HepG2 (cell line): ENCODE measurements around the gene PLP1. TPM values are rescaled to one million over a fixed set of nuclear protein-coding genes. Genes with fewer than 3 reads are reported as not detected.

Source experiments
- ATAC-seq: fragments of 200-7000 bp; cut with Tn5 transposase; 3 replicates; pipeline ENCODE4 v1.9.1; 2020; ENCODE audit warnings: mild to moderate bottlenecking, moderate library complexity
- BruUV-seq: library from RNA; stranded (reverse); fragments of 400-500 nt; replicated peaks from 2 replicates; lab custom pipeline; 2021; lab: Mats Ljungman, UMichigan
- CTCF ChIA-PET: fragments of 300-600 bp; formaldehyde crosslinking; extraction: SDS; loops from one replicate; lab custom pipeline; 2021; ENCODE audit warnings: low total read pairs, inconsistent platforms, low intra/inter-chr PET ratio; lab: Yijun Ruan, JAX
- POLR2A ChIA-PET: fragments of 350-600 bp; sonication (Branson Sonifier 250); formaldehyde crosslinking; loops from one replicate; lab custom pipeline; 2020; ENCODE audit warnings: antibody characterized with exemption, inconsistent platforms; lab: Yijun Ruan, JAX
- DNase-seq: peaks from one replicate; pipeline ENCODE4 v3.0.0-alpha.2; 2015; ENCODE audit warnings: low spot score
- FAIRE-seq: peaks from 3 replicates; lab custom pipeline; 2011; peaks lifted over from hg19 to GRCh38; lab: Jason Lieb, UNC
- H2AFZ ChIP-seq: one replicate; pipeline ENCODE4 v1.6.1; 2011; ENCODE audit warnings: low read length, inconsistent platforms
- H3K27ac ChIP-seq: fragments of 300-600 bp; 3 replicates; pipeline ENCODE4 v1.8.0; 2011; ENCODE audit warnings: mixed run types, mild to moderate bottlenecking, mixed read lengths, low read length, inconsistent platforms; ENCODE audit not compliant: insufficient read depth; ENCODE audit errors: extremely low read length
- H3K27me3 ChIP-seq, 2 experiments: fragments of 200-600 bp in 1 of 2; 2 replicates in 1 of 2; 3 replicates in 1 of 2; pipeline versions ENCODE4 v1.6.0 to v1.8.0; 2011; ENCODE audit warnings: low read length in 2 of 2, mild to moderate bottlenecking in 2 of 2, moderate library complexity in 2 of 2, inconsistent platforms in 1 of 2; ENCODE audit not compliant: insufficient read depth in 2 of 2, control insufficient read depth in 1 of 2
- H3K36me3 ChIP-seq, 2 experiments: fragments of 200-600 bp in 1 of 2; replicated peaks in 1 of 2; 2 replicates in 1 of 2; 3 replicates in 1 of 2; pipeline versions ENCODE4 v1.5.1 to v1.8.0; 2011; ENCODE audit warnings: low read length in 2 of 2, inconsistent platforms in 1 of 2; ENCODE audit not compliant: insufficient read depth in 2 of 2, control insufficient read depth in 1 of 2
- H3K4me1 ChIP-seq: 2 replicates; pipeline ENCODE4 v1.5.1; 2012; ENCODE audit warnings: low read length, inconsistent platforms; ENCODE audit not compliant: insufficient read depth
- H3K4me2 ChIP-seq: 2 replicates; pipeline ENCODE4 v1.6.0; 2011; ENCODE audit warnings: low read depth, low read length, inconsistent platforms
- H3K4me3 ChIP-seq, 3 experiments: fragments of 200-600 bp in 1 of 3; sonication (generic), shearing (Covaris generic) in 1 of 3; replicated peaks in 1 of 3; 2 replicates each; pipeline ENCODE4 v1.5.1; 2011 to 2016; ENCODE audit warnings: low read length in 3 of 3, inconsistent platforms in 2 of 3, low read depth in 2 of 3, mild to moderate bottlenecking in 2 of 3, control low read depth in 1 of 3, mixed read lengths in 1 of 3; ENCODE audit not compliant: insufficient read depth in 1 of 3
- H3K79me2 ChIP-seq: one replicate; pipeline ENCODE4 v1.6.1; 2011; ENCODE audit warnings: low read length, inconsistent platforms; ENCODE audit not compliant: insufficient read depth
- H3K9ac ChIP-seq: 2 replicates; pipeline ENCODE4 v1.6.0; 2011; ENCODE audit warnings: mild to moderate bottlenecking, low read depth, low read length, inconsistent platforms; ENCODE audit not compliant: insufficient read depth
- H3K9me3 ChIP-seq: 2 replicates; pipeline ENCODE4 v1.5.1; 2012; ENCODE audit warnings: mild to moderate bottlenecking, low read length
- H4K20me1 ChIP-seq: 2 replicates; pipeline ENCODE4 v1.6.0; 2011; ENCODE audit warnings: inconsistent platforms, mild to moderate bottlenecking, low read length, moderate library complexity; ENCODE audit not compliant: insufficient read depth
- HOXA7 ChIP-seq: sonication (generic); formaldehyde crosslinking; IDR thresholded peaks from 2 replicates; pipeline ENCODE4 v1.8.1; 2022; ENCODE audit warnings: mild to moderate bottlenecking, missing genetic modification reagents, moderate library complexity
- MZF1 ChIP-seq: sonication (generic); formaldehyde crosslinking; IDR thresholded peaks from 2 replicates; pipeline ENCODE4 v1.8.1; 2023; ENCODE audit warnings: mild to moderate bottlenecking, missing genetic modification reagents, borderline replicate concordance
- NFATC3 ChIP-seq: sonication (generic); formaldehyde crosslinking; IDR thresholded peaks from 2 replicates; pipeline ENCODE4 v1.5.1; 2020; ENCODE audit warnings: mild to moderate bottlenecking, missing genetic modification reagents
- TBL1XR1 ChIP-seq: fragments of 150-350 bp; IDR thresholded peaks from 2 replicates; pipeline ENCODE4 v1.6.1; 2014; ENCODE audit warnings: borderline replicate concordance, low read length; ENCODE audit not compliant: partially characterized antibody
- ZKSCAN8 ChIP-seq: IDR thresholded peaks from 2 replicates; pipeline ENCODE4 v1.6.1; 2016; ENCODE audit warnings: borderline replicate concordance, missing genetic modification reagents, missing compliant biosample characterization
- ZNF224 ChIP-seq: sonication (generic); formaldehyde crosslinking; IDR thresholded peaks from 2 replicates; pipeline ENCODE4 v1.5.0; 2020; ENCODE audit warnings: mild to moderate bottlenecking, missing genetic modification reagents
- ZNF329 ChIP-seq: sonication (generic); formaldehyde crosslinking; IDR thresholded peaks from 2 replicates; pipeline ENCODE4 v1.9.0; 2021; ENCODE audit warnings: low read depth, mild to moderate bottlenecking, missing genetic modification reagents
- WGBS: methylation state at CpG from one replicate; pipeline ENCODE4 v1.1.6; 2017; ENCODE audit warnings: low lambda C conversion rate; 5-methylcytosine and 5-hydroxymethylcytosine counted together
- in situ Hi-C: cut with HindIII; loops from 2 replicates; pipeline ENCODE4 v1.10.0; 2017; ENCODE audit warnings: low pct_unique_long_range_greater_than_20kb; ENCODE audit not compliant: extremely low pct_ligation_motif_present
- intact Hi-C: fragments of 100-400 bp; cut with micrococcal nuclease; formaldehyde crosslinking; loops from one replicate; pipeline ENCODE4 v1.10.0; 2022; ENCODE audit not compliant: unreplicated experiment
- polyA plus RNA-seq, 8 experiments: library from polyadenylated mRNA; depleted of rRNA in 3 of 8; stranded (reverse) in 7 of 8; unstranded in 1 of 8; fragments of >200 nt; fragmentation: Illumina TruSeq in 4 of 8; extraction: Trizol in 4 of 8; gene quantifications; 2 replicates each; pipeline versions ENCODE4 v1.2.1 to v1.2.3, GENCODE V29; 2011 to 2016; ENCODE audit warnings: low read depth in 4 of 8, missing spikeins in 1 of 8, mixed read lengths in 1 of 8; ENCODE audit not compliant: insufficient read depth in 1 of 8
- total RNA-seq, 5 experiments: library from RNA; depleted of rRNA; stranded (reverse); fragments of >200 nt; fragmentation: Illumina TruSeq; extraction: Trizol; gene quantifications; 2 replicates each; pipeline ENCODE4 v1.2.3, GENCODE V29; 2016; ENCODE audit warnings: low read depth in 1 of 5
- TF ChIP-seq, protein P1 (sequence below): sonication (generic); formaldehyde crosslinking; IDR thresholded peaks from 2 replicates; pipeline ENCODE4 v1.8.0; 2022; ENCODE audit warnings: missing genetic modification reagents, mild to moderate bottlenecking, borderline replicate concordance
- TF ChIP-seq, protein P2 (sequence below): sonication (generic); formaldehyde crosslinking; IDR thresholded peaks from 2 replicates; pipeline ENCODE4 v1.8.0; 2022; ENCODE audit warnings: mild to moderate bottlenecking, missing genetic modification reagents, moderate library complexity

The PLP1 gene
- total and polyA plus RNA-seq, 2 of the 13 experiments (the other 11 are each of a cell fraction or from before 2014, with no cell fraction given) = 0.15 to 0.27 TPM

GRCh38 chrX:103782640-103783039 is 6.0 kb downstream of the PLP1 start:
- WGBS = 7% methylated on average over 3 of the region's 3 CpGs
- BruUV-seq = no TSS peak

GRCh38 chrX:103783196-103783595 is 6.6 kb downstream of the PLP1 start:
- BruUV-seq = no TSS peak
- Histone ChIP-seq H3K79me2 (no peaks in the 10 kb centered on the region), H3K36me3 (no peaks in the 10 kb centered on the region), H4K20me1 (no peaks in the 10 kb centered on the region), H2AFZ (no peak overlapping the region), H3K4me2 (no peak overlapping the region), H3K27me3 (no peaks in the 10 kb centered on the region; a peak in 1 of 5 replicates), H3K9ac (no peak overlapping the region), H3K27ac (no peak overlapping the region), H3K9me3 (no peaks in the 10 kb centered on the region), H3K4me3 (no peak overlapping the region), H3K4me1 (no peaks in the 10 kb centered on the region)
- CTCF ChIA-PET = no interaction called here
- FAIRE-seq (no peak), DNase-seq (no peak), ATAC-seq (no peak)
- intact Hi-C loops = no loop called here
- POLR2A ChIA-PET = no interaction called here
- TF ChIP-seq, protein P1, sequence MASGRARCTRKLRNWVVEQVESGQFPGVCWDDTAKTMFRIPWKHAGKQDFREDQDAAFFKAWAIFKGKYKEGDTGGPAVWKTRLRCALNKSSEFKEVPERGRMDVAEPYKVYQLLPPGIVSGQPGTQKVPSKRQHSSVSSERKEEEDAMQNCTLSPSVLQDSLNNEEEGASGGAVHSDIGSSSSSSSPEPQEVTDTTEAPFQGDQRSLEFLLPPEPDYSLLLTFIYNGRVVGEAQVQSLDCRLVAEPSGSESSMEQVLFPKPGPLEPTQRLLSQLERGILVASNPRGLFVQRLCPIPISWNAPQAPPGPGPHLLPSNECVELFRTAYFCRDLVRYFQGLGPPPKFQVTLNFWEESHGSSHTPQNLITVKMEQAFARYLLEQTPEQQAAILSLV (CRISPR knock-in tag) = no peak
- TF ChIP-seq NFATC3 (CRISPR knock-in tag) (no peak), ZKSCAN8 (CRISPR knock-in tag) (no peak), HOXA7 (CRISPR knock-in tag) (no peak), ZNF329 (CRISPR knock-in tag) (no peak), ZNF224 (no peak), TBL1XR1 (no peak)
- TF ChIP-seq, protein P2, sequence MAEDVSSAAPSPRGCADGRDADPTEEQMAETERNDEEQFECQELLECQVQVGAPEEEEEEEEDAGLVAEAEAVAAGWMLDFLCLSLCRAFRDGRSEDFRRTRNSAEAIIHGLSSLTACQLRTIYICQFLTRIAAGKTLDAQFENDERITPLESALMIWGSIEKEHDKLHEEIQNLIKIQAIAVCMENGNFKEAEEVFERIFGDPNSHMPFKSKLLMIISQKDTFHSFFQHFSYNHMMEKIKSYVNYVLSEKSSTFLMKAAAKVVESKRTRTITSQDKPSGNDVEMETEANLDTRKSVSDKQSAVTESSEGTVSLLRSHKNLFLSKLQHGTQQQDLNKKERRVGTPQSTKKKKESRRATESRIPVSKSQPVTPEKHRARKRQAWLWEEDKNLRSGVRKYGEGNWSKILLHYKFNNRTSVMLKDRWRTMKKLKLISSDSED = no peak
- 0% methylated on average over 3 of the region's 3 CpGs for WGBS
- in situ Hi-C loops = no loop called here

More at GRCh38 chrX:103782640-103783039, 6.0 kb downstream of the PLP1 start:
- ChIA-PET POLR2A (no interaction called here), CTCF (no interaction called here)
- no peak for ATAC-seq
- H3K27me3 ChIP-seq = no peaks in the 10 kb centered on the region; a peak in 1 of 5 replicates
- no peak for FAIRE-seq
- no peaks in the 10 kb centered on the region for H3K9me3 ChIP-seq
- H3K4me3 ChIP-seq = no peak overlapping the region
- intact Hi-C loops (no loop called here), in situ Hi-C loops (no loop called here)
- no peaks in the 10 kb centered on the region for H3K79me2 ChIP-seq
- H3K4me1 ChIP-seq = no peaks in the 10 kb centered on the region
- no peak overlapping the region for H3K4me2 ChIP-seq
- no peak overlapping the region for H3K27ac ChIP-seq
- H4K20me1 ChIP-seq = no peaks in the 10 kb centered on the region
- DNase-seq = no peak
- H2AFZ ChIP-seq = no peak overlapping the region
- TF ChIP-seq MZF1 (CRISPR knock-in tag) = no peak
- TF ChIP-seq, all 625 proteins: peak for 0
- no peaks in the 10 kb centered on the region for H3K36me3 ChIP-seq
- no peak overlapping the region for H3K9ac ChIP-seq
